ENCODE measurements around the gene CD36.
A peak's percentile ranks its signal among the peaks of the same experiment; 100 is the strongest.

Gene CD36

DNA sequence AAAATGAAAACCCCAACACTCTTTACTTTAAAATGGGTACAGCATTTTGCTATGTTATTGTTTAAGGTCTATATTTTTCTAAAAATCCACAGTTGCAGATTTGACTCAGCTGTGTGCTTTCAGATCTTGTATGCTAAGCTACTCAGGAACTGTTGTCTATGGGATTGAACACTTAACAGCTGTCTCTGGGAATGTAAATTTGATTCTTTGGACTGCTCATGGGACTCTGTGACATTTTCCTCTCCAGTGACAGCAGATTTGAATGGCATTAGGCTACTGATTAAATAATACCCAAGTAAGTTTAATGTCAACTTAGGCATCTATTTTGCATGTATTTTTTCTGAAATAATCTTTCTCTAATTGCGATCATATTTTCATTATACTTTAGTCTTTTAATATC, 1.7 kb upstream of the CD36 start:
- Histone ChIP-seq H2AFZ (ENCODE audit: low read depth, low read length) (no peak overlapping the region), H3K4me1 (ENCODE audit: low read length) (peaks cover 59% of the 10 kb centered on the region), H3K4me2 (ENCODE audit: low read length) (peak overlapping the region; percentile 64), H3K9me3 (ENCODE audit: insufficient read depth, low read length) (peaks cover 11% of the 10 kb centered on the region), H3K36me3 (replicated peaks; ENCODE audit: low read depth, low read length) (peaks cover 17% of the 10 kb centered on the region), H3K4me3 (ENCODE audit: low read length) (no peak overlapping the region), H3K27me3 (ENCODE audit: low read depth, low read length) (no peaks in the 10 kb centered on the region), H3K27ac (ENCODE audit: low read length) (no peak overlapping the region; the same call in 1 of the 2 replicates), H4K20me1 (ENCODE audit: insufficient read depth, low read length) (no peaks in the 10 kb centered on the region), H3K9ac (ENCODE audit: low read length) (no peak overlapping the region), H3K79me2 (ENCODE audit: low read length) (no peaks in the 10 kb centered on the region)
- TF ChIP-seq, protein P1, sequence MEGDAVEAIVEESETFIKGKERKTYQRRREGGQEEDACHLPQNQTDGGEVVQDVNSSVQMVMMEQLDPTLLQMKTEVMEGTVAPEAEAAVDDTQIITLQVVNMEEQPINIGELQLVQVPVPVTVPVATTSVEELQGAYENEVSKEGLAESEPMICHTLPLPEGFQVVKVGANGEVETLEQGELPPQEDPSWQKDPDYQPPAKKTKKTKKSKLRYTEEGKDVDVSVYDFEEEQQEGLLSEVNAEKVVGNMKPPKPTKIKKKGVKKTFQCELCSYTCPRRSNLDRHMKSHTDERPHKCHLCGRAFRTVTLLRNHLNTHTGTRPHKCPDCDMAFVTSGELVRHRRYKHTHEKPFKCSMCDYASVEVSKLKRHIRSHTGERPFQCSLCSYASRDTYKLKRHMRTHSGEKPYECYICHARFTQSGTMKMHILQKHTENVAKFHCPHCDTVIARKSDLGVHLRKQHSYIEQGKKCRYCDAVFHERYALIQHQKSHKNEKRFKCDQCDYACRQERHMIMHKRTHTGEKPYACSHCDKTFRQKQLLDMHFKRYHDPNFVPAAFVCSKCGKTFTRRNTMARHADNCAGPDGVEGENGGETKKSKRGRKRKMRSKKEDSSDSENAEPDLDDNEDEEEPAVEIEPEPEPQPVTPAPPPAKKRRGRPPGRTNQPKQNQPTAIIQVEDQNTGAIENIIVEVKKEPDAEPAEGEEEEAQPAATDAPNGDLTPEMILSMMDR (IDR thresholded peaks at IDR 0.05; ENCODE audit: low read depth, low read length), result no peak
- TF ChIP-seq EZH2phosphoT487 (IDR thresholded peaks at IDR 0.05; ENCODE audit: low read depth), result no peak

DNA sequence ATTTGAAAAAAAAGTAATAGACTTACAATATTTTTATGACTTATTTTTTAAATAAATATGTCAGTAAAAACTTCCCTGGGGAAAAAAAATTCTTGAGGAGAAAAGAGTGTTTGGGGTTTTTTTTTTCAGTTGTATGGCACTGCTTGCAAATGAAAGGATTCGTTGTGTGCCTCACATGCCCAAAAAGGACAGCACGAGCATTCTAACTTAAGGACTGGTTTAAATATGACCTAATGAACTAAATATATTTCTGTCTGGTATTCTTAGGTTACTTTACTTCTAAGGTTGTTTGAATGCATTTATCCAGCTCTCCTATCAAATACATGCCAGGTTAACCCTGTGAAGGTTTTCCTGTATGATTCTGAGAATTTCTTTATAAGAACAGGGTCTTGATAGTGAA, 988 bp upstream of the CD36 start:
- H3K9me3 ChIP-seq (ENCODE audit: insufficient read depth, low read length), result peaks cover 11% of the 10 kb centered on the region
- H3K27ac ChIP-seq (ENCODE audit: low read length), result peak overlapping the region; percentile 82
- H4K20me1 ChIP-seq (ENCODE audit: insufficient read depth, low read length), result no peaks in the 10 kb centered on the region
- H3K9ac ChIP-seq (ENCODE audit: low read length), result peak overlapping the region; percentile 26; the same call in 1 of the 2 replicates
- no peaks in the 10 kb centered on the region for H3K27me3 ChIP-seq (ENCODE audit: low read depth, low read length)
- peaks cover 17% of the 10 kb centered on the region for H3K36me3 ChIP-seq (replicated peaks; ENCODE audit: low read depth, low read length)
- no peak overlapping the region for H2AFZ ChIP-seq (ENCODE audit: low read depth, low read length)
- H3K4me1 ChIP-seq (ENCODE audit: low read length), result peaks cover 51% of the 10 kb centered on the region
- H3K4me2 ChIP-seq (ENCODE audit: low read length), result peak overlapping the region; percentile 64
- H3K79me2 ChIP-seq (ENCODE audit: low read length), result no peaks in the 10 kb centered on the region
- peak overlapping the region; percentile 49 for H3K4me3 ChIP-seq (ENCODE audit: low read length)
- TF ChIP-seq, protein P1 (IDR thresholded peaks at IDR 0.05; ENCODE audit: low read depth, low read length), result no peak
- TF ChIP-seq EZH2phosphoT487 (IDR thresholded peaks at IDR 0.05; ENCODE audit: low read depth), result no peak

GRCh38 chr7:80639011-80639410, 569 bp downstream of the CD36 start:
- no peaks in the 10 kb centered on the region for H3K27me3 ChIP-seq (ENCODE audit: low read depth, low read length)
- H3K9ac ChIP-seq (ENCODE audit: low read length), result no peak overlapping the region
- TF ChIP-seq, protein P1 (IDR thresholded peaks at IDR 0.05; ENCODE audit: low read depth, low read length), result no peak
- no peak for TF ChIP-seq EZH2phosphoT487 (IDR thresholded peaks at IDR 0.05; ENCODE audit: low read depth)
- H3K27ac ChIP-seq (ENCODE audit: low read length), result peak overlapping the region; percentile 82; the same call in 1 of the 2 replicates
- H2AFZ ChIP-seq (ENCODE audit: low read depth, low read length), result no peak overlapping the region
- peaks cover 17% of the 10 kb centered on the region for H3K36me3 ChIP-seq (replicated peaks; ENCODE audit: low read depth, low read length)
- H3K9me3 ChIP-seq (ENCODE audit: insufficient read depth, low read length), result peaks cover 11% of the 10 kb centered on the region
- H3K4me2 ChIP-seq (ENCODE audit: low read length), result peak overlapping the region; percentile 41; the same call in 1 of the 2 replicates
- H3K79me2 ChIP-seq (ENCODE audit: low read length), result no peaks in the 10 kb centered on the region
- no peak overlapping the region for H3K4me3 ChIP-seq (ENCODE audit: low read length)
- no peaks in the 10 kb centered on the region for H4K20me1 ChIP-seq (ENCODE audit: insufficient read depth, low read length)
- peaks cover 56% of the 10 kb centered on the region for H3K4me1 ChIP-seq (ENCODE audit: low read length)

- Histone ChIP-seq H2AFZ (ENCODE audit: low read depth, low read length) (no peak overlapping the region), H3K9ac (ENCODE audit: low read length) (no peak overlapping the region), H4K20me1 (ENCODE audit: insufficient read depth, low read length) (no peaks in the 10 kb centered on the region), H3K27me3 (ENCODE audit: low read depth, low read length) (no peaks in the 10 kb centered on the region), H3K9me3 (ENCODE audit: insufficient read depth, low read length) (peaks cover 11% of the 10 kb centered on the region), H3K4me2 (ENCODE audit: low read length) (no peak overlapping the region; the same call in 1 of the 2 replicates), H3K4me1 (ENCODE audit: low read length) (peaks cover 53% of the 10 kb centered on the region), H3K4me3 (ENCODE audit: low read length) (no peak overlapping the region), H3K36me3 (replicated peaks; ENCODE audit: low read depth, low read length) (peaks cover 17% of the 10 kb centered on the region), H3K79me2 (ENCODE audit: low read length) (no peaks in the 10 kb centered on the region), H3K27ac (ENCODE audit: low read length) (no peak overlapping the region)
- TF ChIP-seq, protein P1 (IDR thresholded peaks at IDR 0.05; ENCODE audit: low read depth, low read length), result no peak
- no peak for TF ChIP-seq EZH2phosphoT487 (IDR thresholded peaks at IDR 0.05; ENCODE audit: low read depth)
Measured at GRCh38 chr7:80640846-80641245, 2.4 kb downstream of the CD36 start.
